ENCODE data around the gene MCRIP2. TPM values are rescaled to one million over a fixed set of nuclear protein-coding genes. Genes with fewer than 3 reads are reported as not detected.

The MCRIP2 gene
- total and polyA plus RNA-seq, 11 donors, result 52.3 to 321 (median 97.0) TPM

GRCh38 chr16:609316-609715, 32.3 kb upstream of the MCRIP2 start:
- peaks cover 0 to 7% (median 0%) of the 10 kb centered on the region in 12 donors for H3K9me3 ChIP-seq
- no peak overlapping the region for H3K27ac ChIP-seq
- H3K4me1 ChIP-seq, result peaks cover 0 to 19% (median 0%) of the 10 kb centered on the region in 12 donors
- no peak overlapping the region for H3K4me3 ChIP-seq
- DNase-seq (no peak), ATAC-seq (no peak)
- H3K36me3 ChIP-seq, result no peaks in the 10 kb centered on the region
- intact Hi-C loops (cut with DNase I), result no loop called here
- no peak for TF ChIP-seq CTCF (IDR thresholded peaks at IDR 0.05)
- H3K27me3 ChIP-seq, result no peaks in the 10 kb centered on the region
- WGBS, 4 donors, result 85 to 90% (median 86%) methylated on average over 13 of the region's 13 CpGs

GRCh38 chr16:609984-610383, 31.6 kb upstream of the MCRIP2 start:
- peaks cover 0 to 4% (median 0%) of the 10 kb centered on the region in 12 donors for H3K9me3 ChIP-seq
- intact Hi-C loops (cut with DNase I), result no loop called here
- DNase-seq (no peak), ATAC-seq (peak in 1 of 4 donors; percentile 27)
- H3K27me3 ChIP-seq, result no peaks in the 10 kb centered on the region
- no peak for TF ChIP-seq CTCF (IDR thresholded peaks at IDR 0.05)
- TF ChIP-seq POLR2A (IDR thresholded peaks at IDR 0.05), result no peak
- no peaks in the 10 kb centered on the region for H3K36me3 ChIP-seq
- 91 to 97% (median 92%) methylated on average over 9 to 14 of the region's 14 CpGs for WGBS, 4 donors
- peaks cover 0 to 19% (median 0%) of the 10 kb centered on the region in 12 donors for H3K4me1 ChIP-seq
- no peak overlapping the region for H3K4me3 ChIP-seq
- no peak overlapping the region for H3K27ac ChIP-seq

- H3K27ac ChIP-seq, result no peak overlapping the region
- peaks cover 0 to 19% (median 0%) of the 10 kb centered on the region in 12 donors for H3K4me1 ChIP-seq
- H3K27me3 ChIP-seq, result no peaks in the 10 kb centered on the region
- ATAC-seq (peak; percentile 55 to 84 (median 74)), DNase-seq (peak in 3 of 5 donors; percentile 53 to 80 (median 58))
- intact Hi-C loops (cut with DNase I), result no loop called here
- WGBS, 4 donors, result 68 to 81% (median 76%) methylated on average over 26 to 28 of the region's 28 CpGs
- H3K36me3 ChIP-seq, result no peaks in the 10 kb centered on the region
- TF ChIP-seq CTCF (IDR thresholded peaks at IDR 0.05), result peak; percentile 58 to 79 (median 69)
- TF ChIP-seq POLR2A (IDR thresholded peaks at IDR 0.05), result no peak
- no peak overlapping the region for H3K4me3 ChIP-seq
- H3K9me3 ChIP-seq, result no peaks in the 10 kb centered on the region
Observed at GRCh38 chr16:610513-611381, 30.9 kb upstream of the MCRIP2 start.

GRCh38 chr16:615122-615521, 26.5 kb upstream of the MCRIP2 start:
- intact Hi-C loops (cut with DNase I), result no loop called here
- H3K9me3 ChIP-seq, result no peaks in the 10 kb centered on the region
- no peak for TF ChIP-seq POLR2A (IDR thresholded peaks at IDR 0.05)
- TF ChIP-seq CTCF (IDR thresholded peaks at IDR 0.05), result no peak
- DNase-seq (no peak), ATAC-seq (no peak)
- WGBS, 4 donors, result 95 to 97% (median 96%) methylated on average over 13 of the region's 13 CpGs
- no peak overlapping the region for H3K4me3 ChIP-seq
- no peaks in the 10 kb centered on the region for H3K27me3 ChIP-seq
- H3K36me3 ChIP-seq, result peaks cover 0 to 10% (median 4%) of the 10 kb centered on the region in 9 donors
- no peak overlapping the region for H3K27ac ChIP-seq
- peaks cover 0 to 10% (median 0%) of the 10 kb centered on the region in 12 donors for H3K4me1 ChIP-seq
